SU-DHL-6 (cell line): ENCODE data around the gene GPD1.

Experiments used
- H2AFZ ChIP-seq: fragments of 200-600 bp; sonication (generic); 2 replicates; pipeline ENCODE4 v1.6.1; 2014; ENCODE audit warnings: low read depth, mild to moderate bottlenecking, moderate library complexity, mixed read lengths, antibody characterized with exemption, low read length; ENCODE audit not compliant: severe bottlenecking
- H3F3A ChIP-seq: fragments of 200-600 bp; shearing (Covaris generic); 2 replicates; pipeline ENCODE4 v1.6.0; 2016; ENCODE audit warnings: antibody characterized with exemption, mild to moderate bottlenecking; ENCODE audit not compliant: insufficient read depth
- H3K27ac ChIP-seq: fragments of 200-600 bp; sonication (generic); 2 replicates; pipeline ENCODE4 v1.5.1; 2016; ENCODE audit warnings: low read depth, mild to moderate bottlenecking, low read length, moderate library complexity, mixed read lengths
- H3K27me3 ChIP-seq: fragments of 200-600 bp; sonication (generic), shearing (Covaris generic); 2 replicates; pipeline ENCODE4 v1.6.0; 2014; ENCODE audit warnings: mild to moderate bottlenecking, low read length
- H3K36me3 ChIP-seq: fragments of 200-600 bp; sonication (generic); 2 replicates; pipeline ENCODE4 v1.6.1; 2014; ENCODE audit warnings: mild to moderate bottlenecking, low read length, mixed read lengths
- H3K4me2 ChIP-seq: fragments of 300-600, 200-600 bp; shearing (Covaris generic), sonication (generic); 2 replicates; pipeline ENCODE4 v1.6.0; 2014; ENCODE audit warnings: low read length, low read depth, mild to moderate bottlenecking; ENCODE audit not compliant: poor library complexity, severe bottlenecking
- H3K4me3 ChIP-seq: fragments of 200-600 bp; sonication (generic); 2 replicates; pipeline ENCODE4 v1.5.1; 2014; ENCODE audit warnings: antibody characterized with exemption, low read length, mild to moderate bottlenecking, mixed read lengths; ENCODE audit not compliant: insufficient read depth, poor library complexity, severe bottlenecking
- H3K79me2 ChIP-seq: fragments of 200-600 bp; sonication (generic); 2 replicates; pipeline ENCODE4 v1.6.1; 2014; ENCODE audit warnings: mild to moderate bottlenecking, low read length, moderate library complexity; ENCODE audit not compliant: insufficient read depth
- H3K9ac ChIP-seq: fragments of 200-600 bp; sonication (generic); 2 replicates; pipeline ENCODE4 v1.7.0; 2014; ENCODE audit warnings: mild to moderate bottlenecking, low read length
- H3K9me2 ChIP-seq: fragments of 200-600 bp; sonication (generic); replicated peaks from 2 replicates; pipeline ENCODE4 v1.6.1; 2014; ENCODE audit warnings: low read length; ENCODE audit not compliant: insufficient read depth
- H3K9me3 ChIP-seq: fragments of 200-600 bp; sonication (generic); 2 replicates; pipeline ENCODE4 v1.6.1; 2014; ENCODE audit warnings: low read length, mixed read lengths; ENCODE audit not compliant: insufficient read depth
- H4K20me1 ChIP-seq: fragments of 200-600 bp; sonication (generic); 2 replicates; pipeline ENCODE4 v1.6.1; 2014; ENCODE audit warnings: low read depth, mild to moderate bottlenecking, antibody characterized with exemption, low read length, moderate library complexity, mixed read lengths
- CTCF ChIP-seq: fragments of 200-600 bp; sonication (generic); IDR thresholded peaks from one replicate; pipeline ENCODE4 v1.5.1; 2017; ENCODE audit warnings: antibody characterized with exemption, mild to moderate bottlenecking, low read length, moderate library complexity; ENCODE audit not compliant: insufficient read depth, poor library complexity, severe bottlenecking
- EZH2phosphoT487 ChIP-seq: fragments of 200-600 bp; sonication (generic), shearing (Covaris generic); conservative IDR thresholded peaks from 2 replicates; pipeline ENCODE4 v1.6.1; 2018; ENCODE audit warnings: mild to moderate bottlenecking, antibody characterized with exemption, low read length, moderate library complexity, mixed read lengths

The GPD1 gene

GRCh38 chr12:50099302-50100008, 4.4 kb upstream of the GPD1 start:
- Histone ChIP-seq H2AFZ (no peak overlapping the region), H3K36me3 (peaks cover 9% of the 10 kb centered on the region; the same call in 1 of the 2 replicates), H4K20me1 (no peaks in the 10 kb centered on the region), H3K27me3 (no peaks in the 10 kb centered on the region), H3K9me3 (no peaks in the 10 kb centered on the region), H3K9me2 (no peaks in the 10 kb centered on the region), H3F3A (no peaks in the 10 kb centered on the region), H3K4me2 (no peak overlapping the region), H3K4me3 (no peak overlapping the region), H3K9ac (no peak overlapping the region), H3K79me2 (no peaks in the 10 kb centered on the region), H3K27ac (no peak overlapping the region)
- TF ChIP-seq CTCF (no peak), EZH2phosphoT487 (no peak)

GRCh38 chr12:50100561-50100960, 3.2 kb upstream of the GPD1 start:
- no peak overlapping the region for H3K9ac ChIP-seq
- H3F3A ChIP-seq, result no peaks in the 10 kb centered on the region
- H4K20me1 ChIP-seq, result no peaks in the 10 kb centered on the region
- no peaks in the 10 kb centered on the region for H3K9me2 ChIP-seq
- no peak overlapping the region for H3K4me3 ChIP-seq
- H3K36me3 ChIP-seq, result peaks cover 6% of the 10 kb centered on the region; the same call in 1 of the 2 replicates
- no peaks in the 10 kb centered on the region for H3K79me2 ChIP-seq
- no peak overlapping the region for H2AFZ ChIP-seq
- H3K4me2 ChIP-seq, result no peak overlapping the region
- no peaks in the 10 kb centered on the region for H3K27me3 ChIP-seq
- H3K9me3 ChIP-seq, result no peaks in the 10 kb centered on the region
- H3K27ac ChIP-seq, result no peak overlapping the region
- TF ChIP-seq EZH2phosphoT487 (no peak), CTCF (no peak)

- Histone ChIP-seq H3K79me2 (no peaks in the 10 kb centered on the region), H3K36me3 (peaks cover 3% of the 10 kb centered on the region; the same call in 1 of the 2 replicates), H3K4me2 (no peak overlapping the region), H3K9ac (no peak overlapping the region), H4K20me1 (no peaks in the 10 kb centered on the region), H3K9me2 (no peaks in the 10 kb centered on the region), H3F3A (no peaks in the 10 kb centered on the region), H3K27ac (no peak overlapping the region), H2AFZ (no peak overlapping the region), H3K27me3 (no peaks in the 10 kb centered on the region), H3K4me3 (no peak overlapping the region), H3K9me3 (no peaks in the 10 kb centered on the region)
- TF ChIP-seq CTCF (no peak), EZH2phosphoT487 (no peak)
Observed at GRCh38 chr12:50101663-50102062, 2.1 kb upstream of the GPD1 start.
